GM12872 (cell line): Measurements from ENCODE around the gene SUMO2.

Source experiments
- TF ChIP-seq, protein P1 (sequence below): IDR thresholded peaks from 3 replicates; pipeline ENCODE4 v1.5.1; 2011; ENCODE audit warnings: low read depth, mild to moderate bottlenecking, low read length, moderate library complexity; ENCODE audit not compliant: insufficient read depth

The SUMO2 gene

DNA sequence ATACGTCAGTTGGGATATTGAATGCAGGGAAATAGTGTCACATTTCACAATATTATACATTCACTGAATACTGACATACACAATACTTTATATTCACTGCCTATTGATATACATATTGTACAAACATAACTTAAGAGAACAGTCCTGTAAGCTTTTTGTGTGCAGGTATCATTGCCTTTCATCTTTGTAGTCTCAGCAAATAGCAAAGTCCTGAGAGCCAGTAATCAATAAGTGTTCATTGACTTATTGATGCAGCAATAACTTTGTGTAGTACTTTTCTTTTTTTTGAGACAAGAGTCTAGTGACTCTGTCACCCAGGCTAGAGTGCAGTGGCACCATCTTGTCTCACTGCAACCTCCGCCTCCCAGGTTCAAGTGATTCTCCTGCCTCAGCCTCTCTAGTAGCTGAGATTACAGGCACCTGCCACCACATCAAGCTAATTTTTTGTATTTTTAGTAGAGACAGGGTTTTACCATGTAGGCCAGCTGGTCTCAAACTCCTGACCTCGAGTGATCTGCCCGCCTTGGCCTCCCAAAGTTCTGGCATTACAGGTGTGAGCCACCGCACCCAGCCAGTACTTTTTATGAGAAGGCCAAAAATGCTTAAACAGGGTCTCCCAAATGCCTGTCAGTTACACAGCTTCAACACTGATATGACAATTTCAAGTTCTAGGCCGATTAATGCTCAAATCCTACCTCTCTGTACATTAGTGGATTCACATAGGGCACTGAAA, 17.3 kb upstream of the SUMO2 start:
- TF ChIP-seq, protein P1, sequence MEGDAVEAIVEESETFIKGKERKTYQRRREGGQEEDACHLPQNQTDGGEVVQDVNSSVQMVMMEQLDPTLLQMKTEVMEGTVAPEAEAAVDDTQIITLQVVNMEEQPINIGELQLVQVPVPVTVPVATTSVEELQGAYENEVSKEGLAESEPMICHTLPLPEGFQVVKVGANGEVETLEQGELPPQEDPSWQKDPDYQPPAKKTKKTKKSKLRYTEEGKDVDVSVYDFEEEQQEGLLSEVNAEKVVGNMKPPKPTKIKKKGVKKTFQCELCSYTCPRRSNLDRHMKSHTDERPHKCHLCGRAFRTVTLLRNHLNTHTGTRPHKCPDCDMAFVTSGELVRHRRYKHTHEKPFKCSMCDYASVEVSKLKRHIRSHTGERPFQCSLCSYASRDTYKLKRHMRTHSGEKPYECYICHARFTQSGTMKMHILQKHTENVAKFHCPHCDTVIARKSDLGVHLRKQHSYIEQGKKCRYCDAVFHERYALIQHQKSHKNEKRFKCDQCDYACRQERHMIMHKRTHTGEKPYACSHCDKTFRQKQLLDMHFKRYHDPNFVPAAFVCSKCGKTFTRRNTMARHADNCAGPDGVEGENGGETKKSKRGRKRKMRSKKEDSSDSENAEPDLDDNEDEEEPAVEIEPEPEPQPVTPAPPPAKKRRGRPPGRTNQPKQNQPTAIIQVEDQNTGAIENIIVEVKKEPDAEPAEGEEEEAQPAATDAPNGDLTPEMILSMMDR = no peak

DNA sequence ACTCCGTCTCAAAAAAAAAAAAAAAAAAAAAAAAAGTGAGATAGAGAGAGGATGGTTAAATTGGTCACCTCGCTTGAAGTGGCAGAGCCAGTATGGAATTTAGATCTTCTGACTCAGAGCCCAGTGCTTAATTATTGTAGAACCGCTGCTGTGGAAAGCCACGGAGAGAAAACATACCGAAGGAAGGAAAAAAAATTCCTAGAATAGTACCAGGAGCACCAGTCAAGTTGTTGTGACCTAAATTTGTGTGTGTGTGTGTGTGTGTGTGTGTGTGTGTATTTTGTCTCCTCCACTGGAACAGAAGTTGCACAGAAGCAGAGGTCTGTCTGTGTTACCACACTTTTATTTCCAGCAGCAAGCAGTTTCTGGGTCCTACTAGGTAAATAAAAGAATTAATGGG, 12.1 kb upstream of the SUMO2 start:
- TF ChIP-seq, protein P1 = no peak

DNA sequence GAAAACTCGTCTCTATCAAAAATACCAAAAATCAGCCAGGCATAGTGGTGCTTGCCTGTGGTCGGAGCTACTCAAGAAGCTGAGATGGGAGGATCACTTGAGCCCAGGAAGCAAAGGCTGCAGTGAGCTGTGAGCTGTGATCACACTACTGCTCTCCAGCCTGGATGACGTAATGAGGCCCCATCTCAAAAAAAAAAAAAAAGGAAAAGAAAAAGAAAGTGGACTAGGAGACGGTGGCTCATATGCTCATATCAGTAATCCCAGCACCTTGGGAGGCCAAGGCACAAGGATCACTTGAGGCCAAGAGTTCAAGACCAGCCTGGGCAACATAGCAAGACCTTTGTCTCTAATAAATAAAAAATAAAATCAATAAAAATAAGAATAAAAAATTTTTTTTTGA, 8.8 kb upstream of the SUMO2 start:
- TF ChIP-seq, protein P1 = no peak

DNA sequence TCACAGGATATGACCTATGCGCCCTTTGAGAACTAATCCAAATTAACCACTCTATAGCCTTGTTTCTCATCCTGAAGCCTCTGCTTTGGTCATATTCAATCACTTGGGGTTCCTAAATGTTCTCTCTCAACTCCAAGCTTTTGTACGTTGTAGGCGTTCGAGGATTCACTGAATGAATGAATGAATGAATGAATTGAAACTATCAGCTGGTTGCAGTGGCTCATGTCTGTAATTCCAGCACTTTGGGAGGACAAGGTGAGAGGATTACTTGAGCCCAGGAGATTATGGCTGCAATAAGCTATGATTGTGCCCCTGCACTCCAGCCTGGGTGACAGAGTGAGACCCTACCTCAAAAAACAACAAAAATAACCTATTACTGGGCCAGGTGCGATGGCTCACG, 5.9 kb upstream of the SUMO2 start:
- TF ChIP-seq, protein P1 = no peak

DNA sequence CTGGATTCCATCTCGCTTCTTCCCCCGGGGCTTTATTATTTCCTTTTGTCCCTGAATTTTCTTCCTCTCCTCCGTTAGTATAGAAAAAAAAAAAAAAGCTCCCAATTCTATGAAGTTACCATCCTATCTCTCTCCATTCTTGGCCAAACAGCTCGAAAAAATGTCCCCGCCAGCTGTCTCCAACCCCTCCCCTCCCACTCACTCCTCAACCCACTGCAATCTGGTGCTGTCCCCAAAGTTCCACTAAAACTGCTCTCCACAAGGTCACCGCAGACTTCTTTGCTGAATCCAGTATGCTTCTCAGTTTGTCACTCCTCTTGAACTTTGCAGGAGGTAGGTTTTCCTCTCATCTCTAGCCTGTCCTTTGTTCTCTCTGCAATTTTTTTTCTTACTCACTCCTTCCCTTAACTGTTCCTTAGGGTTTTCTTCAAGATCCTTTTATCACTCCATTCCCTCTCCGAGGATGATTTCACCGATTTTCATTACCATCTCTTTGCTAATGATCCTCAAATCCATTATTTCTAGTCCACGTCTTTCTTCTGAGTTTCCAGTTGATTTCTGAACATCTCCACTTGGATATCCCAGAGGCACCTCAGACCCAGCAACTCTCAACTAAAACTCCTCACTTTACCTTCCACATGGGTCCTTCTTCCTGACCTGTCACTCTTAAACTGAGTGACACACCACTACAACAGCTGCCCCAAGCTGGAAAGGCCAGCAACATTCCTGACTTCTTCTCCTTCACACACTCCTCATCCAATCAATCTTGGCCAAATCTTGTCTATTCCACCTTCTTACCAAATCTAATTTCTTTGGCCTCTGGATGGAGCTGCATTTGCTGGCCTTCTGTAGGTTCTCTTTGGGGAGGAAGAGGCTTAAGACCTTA, 1.5 kb upstream of the SUMO2 start:
- TF ChIP-seq, protein P1 = no peak

DNA sequence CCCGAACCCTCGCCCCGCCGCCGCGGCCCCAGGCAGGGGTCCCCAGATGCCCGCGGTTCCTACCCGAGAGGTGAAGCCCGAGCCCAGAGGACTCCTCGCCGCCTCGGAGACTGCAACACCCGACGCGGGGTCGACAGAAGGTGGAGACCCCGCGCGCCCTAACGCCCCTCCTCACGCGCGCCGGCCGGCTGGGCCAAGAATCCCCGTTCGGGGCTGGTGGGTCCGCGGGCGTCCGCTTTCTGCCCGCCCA, 515 bp downstream of the SUMO2 start:
- TF ChIP-seq, protein P1 = no peak

DNA sequence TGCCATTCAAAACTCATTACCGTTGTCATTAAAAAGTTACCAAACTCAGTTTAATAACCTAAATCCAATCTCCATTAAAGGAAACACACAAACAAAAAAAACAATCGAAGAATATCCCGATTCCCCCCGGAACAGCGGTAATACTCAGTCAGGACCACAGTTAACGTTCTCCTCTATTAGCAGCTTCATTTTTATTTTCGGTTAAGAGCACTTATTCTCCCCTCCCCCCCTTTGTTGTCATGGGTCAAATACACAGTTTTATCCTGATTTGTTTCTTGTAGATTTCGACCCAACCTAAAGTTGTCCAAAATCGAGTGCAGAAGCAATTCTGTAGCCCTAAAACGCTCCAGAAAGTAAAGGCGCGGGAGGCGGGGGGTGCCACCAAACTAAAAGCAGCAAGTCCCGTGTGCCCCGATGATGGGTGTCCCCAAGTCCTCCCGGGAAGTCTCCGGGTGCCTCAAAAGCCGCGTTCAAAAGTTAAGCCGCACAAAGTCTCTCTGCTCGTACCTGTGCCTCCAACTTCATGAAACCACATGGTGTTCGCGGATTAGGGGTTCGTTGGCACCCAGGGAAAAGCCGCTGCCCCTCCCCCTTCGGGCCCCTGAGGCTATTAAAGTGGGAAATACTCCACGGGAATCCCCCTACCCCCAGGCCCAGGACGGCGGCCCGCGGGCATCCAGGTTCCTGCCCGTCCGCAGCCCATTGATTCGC, 996 bp downstream of the SUMO2 start:
- TF ChIP-seq, protein P1 = no peak
